Gastrocnemius medialis (tissue), 4 donors: ENCODE results near the gene ZNF580. TPM values are rescaled to one million over a fixed set of nuclear protein-coding genes. Genes with fewer than 3 reads are reported as not detected.
A peak's percentile ranks its signal among the peaks of the same experiment; 100 is the strongest.

Experiments used
- ATAC-seq, 2 donors: fragments of 150-250 bp; one replicate each; pipeline ENCODE4 v1.9.1; 2016
- DNase-seq, 2 donors: peaks; one replicate each; pipeline ENCODE4 v3.0.0-alpha.2; 2019
- H3K27ac ChIP-seq, 4 donors: fragments of 200-600 bp; sonication (generic); 1 replicate in 1 of 4; 2 replicates in 3 of 4; pipeline ENCODE4 v1.5.1; 2016 to 2018; ENCODE audit warnings: mild to moderate bottlenecking in 2 of 4, moderate library complexity in 1 of 4
- H3K27me3 ChIP-seq, 3 donors: fragments of 200-600 bp; sonication (generic) in 2 of 3; 1 replicate in 1 of 3; 2 replicates in 2 of 3; pipeline versions ENCODE4 v1.5.1 to v1.6.0; 2016 to 2019; ENCODE audit warnings: mild to moderate bottlenecking in 1 of 3, moderate library complexity in 1 of 3
- H3K36me3 ChIP-seq, 2 donors: fragments of 200-600 bp; sonication (generic) in 1 of 2; one replicate each; pipeline ENCODE4 v1.5.1; 2017 to 2018
- H3K4me1 ChIP-seq, 2 donors: fragments of 200-600 bp; sonication (generic) in 1 of 2; one replicate each; pipeline ENCODE4 v1.5.1; 2016 to 2017; ENCODE audit warnings: mild to moderate bottlenecking in 2 of 2
- H3K4me3 ChIP-seq, 4 donors: fragments of 200-600 bp; sonication (generic) in 3 of 4; 1 replicate in 1 of 4; 2 replicates in 3 of 4; pipeline ENCODE4 v1.5.1; 2016 to 2019; ENCODE audit warnings: mild to moderate bottlenecking in 2 of 4
- H3K9me3 ChIP-seq, 3 donors: fragments of 200-600 bp; sonication (generic) in 2 of 3; 1 replicate in 1 of 3; 2 replicates in 2 of 3; pipeline ENCODE4 v1.5.1; 2016 to 2019
- CTCF ChIP-seq, 5 experiments: fragments of 450-650 bp in 3 of 5; fragments of 200-600 bp in 2 of 5; sonication (generic) in 2 of 5; IDR thresholded peaks in 4 of 5; conservative IDR thresholded peaks in 1 of 5; 1 replicate in 4 of 5; 2 replicates in 1 of 5; pipeline ENCODE4 v1.5.1; 2016 to 2019; ENCODE audit warnings: antibody characterized with exemption in 5 of 5, mild to moderate bottlenecking in 3 of 5, moderate library complexity in 3 of 5
- POLR2A ChIP-seq, 2 donors: fragments of 450-650 bp; IDR thresholded peaks; one replicate each; pipeline ENCODE4 v1.6.1; 2017; ENCODE audit warnings: antibody characterized with exemption in 2 of 2, mild to moderate bottlenecking in 2 of 2, moderate library complexity in 2 of 2
- in situ Hi-C, 4 donors: fragments of 200-750 bp; cut with MboI; loops; one replicate each; pipeline versions ENCODE4 v1.15.0 to v1.8.0; 2017; ENCODE audit warnings: low sequenced_read_pairs in 4 of 4
- intact Hi-C: fragments of 100-400 bp; cut with DNase I; formaldehyde crosslinking; loops from one replicate; pipeline ENCODE4 v1.15.1; 2023; ENCODE audit warnings: low total_unique reads
- total RNA-seq, 4 donors: library from RNA; depleted of rRNA; stranded (reverse); fragments of >200 nt; gene quantifications; one replicate each; pipeline versions ENCODE4 v1.1.0 to v1.2.3, GENCODE V29; 2016

ZNF580 gene
- total RNA-seq, 4 donors from 2014 or later, result 1.5 to 12.3 (median 7.2) TPM

GRCh38 chr19:55673889-55674288 is 33.1 kb downstream of the ZNF580 start:
- Histone ChIP-seq H3K36me3 (peaks cover 0 to 33% of the 10 kb centered on the region in 2 donors), H3K9me3 (no peaks in the 10 kb centered on the region), H3K4me3 (no peak overlapping the region), H3K27me3 (no peaks in the 10 kb centered on the region), H3K27ac (peak overlapping the region in 1 of 4 donors; percentile 89), H3K4me1 (peaks cover 27 to 38% of the 10 kb centered on the region in 2 donors)
- intact Hi-C loops (loop anchor here (2.0 kb wide), 1 partner anchor 447 kb away; the partner anchor contains the start of gene ZNF787), in situ Hi-C loops (no loop called here)
- DNase-seq, result no peak
- no peak for TF ChIP-seq POLR2A (IDR thresholded peaks at IDR 0.05)
- no peak for TF ChIP-seq CTCF (IDR thresholded peaks at IDR 0.05 in 4 of 5, conservative IDR thresholded peaks at IDR 0.05 in 1 of 5)
- no peak for ATAC-seq

- peak overlapping the region; percentile 77 to 95 (median 87) for H3K27ac ChIP-seq
- no peak for DNase-seq
- no peak for ATAC-seq
- no peaks in the 10 kb centered on the region for H3K27me3 ChIP-seq
- in situ Hi-C loops (no loop called here), intact Hi-C loops (loop anchor here (2.0 kb wide), 1 partner anchor 446 kb away; the partner anchor contains the start of gene ZNF787)
- H3K4me1 ChIP-seq, result peaks cover 27 to 38% of the 10 kb centered on the region in 2 donors
- no peaks in the 10 kb centered on the region for H3K9me3 ChIP-seq
- H3K4me3 ChIP-seq, result peak overlapping the region; percentile 76 to 89 (median 84)
- H3K36me3 ChIP-seq, result peaks cover 0 to 33% of the 10 kb centered on the region in 2 donors
- TF ChIP-seq CTCF (IDR thresholded peaks at IDR 0.05 in 4 of 5, conservative IDR thresholded peaks at IDR 0.05 in 1 of 5) (no peak), POLR2A (IDR thresholded peaks at IDR 0.05) (no peak)
Measured at GRCh38 chr19:55674459-55674840, 33.6 kb downstream of the ZNF580 start.

- intact Hi-C loops, result loop anchor here (1.0 to 2.0 kb wide), 4 partner anchors 20 to 558 kb away; partner anchors contain the start of genes PPP1R12C, PPP6R1, U2AF2 and ZNF787
- peaks cover 31 to 38% of the 10 kb centered on the region in 2 donors for H3K4me1 ChIP-seq
- TF ChIP-seq POLR2A (IDR thresholded peaks at IDR 0.05) (peak; percentile 57 to 70), CTCF (IDR thresholded peaks at IDR 0.05 in 4 of 5, conservative IDR thresholded peaks at IDR 0.05 in 1 of 5) (peak in 2 of 5 experiments; percentile 7 to 8)
- peak; percentile 93 for ATAC-seq
- no peaks in the 10 kb centered on the region for H3K27me3 ChIP-seq
- DNase-seq, result peak; percentile 95
- peak within 1 kb of the TSS; percentile 77 to 95 (median 87) for H3K27ac ChIP-seq
- H3K4me3 ChIP-seq, result peak within 1 kb of the TSS; percentile 76 to 89 (median 84)
- H3K9me3 ChIP-seq, result no peaks in the 10 kb centered on the region
- in situ Hi-C loops, result no loop called here
- peaks cover 0 to 33% of the 10 kb centered on the region in 2 donors for H3K36me3 ChIP-seq
Measured at GRCh38 chr19:55674841-55675660, 34.2 kb downstream of the ZNF580 start, which contains the start of gene EPN1. Gene EPN1 (plus strand): TSS chr19:55675226. CDS start chr19:55678628, 3,402 bp downstream.

GRCh38 chr19:55675661-55676354 is 35.0 kb downstream of the ZNF580 start:
- TF ChIP-seq POLR2A (IDR thresholded peaks at IDR 0.05) (no peak), CTCF (IDR thresholded peaks at IDR 0.05 in 4 of 5, conservative IDR thresholded peaks at IDR 0.05 in 1 of 5) (no peak)
- in situ Hi-C loops, result no loop called here
- H3K36me3 ChIP-seq, result peaks cover 0 to 27% of the 10 kb centered on the region in 2 donors

More at GRCh38 chr19:55675661-55676354, 35.0 kb downstream of the ZNF580 start:
- DNase-seq (no peak), ATAC-seq (peak in 1 of 2 donors; percentile 2)
- Histone ChIP-seq H3K9me3 (no peaks in the 10 kb centered on the region), H3K4me3 (peak overlapping the region; percentile 76 to 89 (median 84)), H3K27me3 (no peaks in the 10 kb centered on the region), H3K27ac (peak overlapping the region; percentile 77 to 95 (median 87)), H3K4me1 (peaks cover 31 to 38% of the 10 kb centered on the region in 2 donors)
- intact Hi-C loops, result loop anchor here (1.0 to 2.0 kb wide), 4 partner anchors 21 to 559 kb away; partner anchors contain the start of genes PPP1R12C, PPP6R1, U2AF2 and ZNF787
